HepG2 (cell line): ENCODE results near the gene MTOR. TPM values are rescaled to one million over a fixed set of nuclear protein-coding genes. Genes with fewer than 3 reads are reported as not detected.

ENCODE experiments used
- ATF4 ChIP-seq, 2 experiments: fragments of 450-650 bp in 1 of 2; sonication (generic) in 1 of 2; formaldehyde crosslinking; IDR thresholded peaks; 2 replicates each; pipeline versions ENCODE4 v1.5.0 to v1.8.0; 2020 to 2022; ENCODE audit warnings: mild to moderate bottlenecking in 1 of 2, missing genetic modification reagents in 1 of 2
- IRF2 ChIP-seq: IDR thresholded peaks from 2 replicates; pipeline ENCODE4 v1.6.1; 2018; ENCODE audit warnings: missing genetic modification reagents, missing compliant biosample characterization
- MBNL3 ChIP-seq: fragments of 250-450 bp; sonication (Bioruptor Pico); conservative IDR thresholded peaks from 2 replicates; pipeline ENCODE4 v1.8.0; 2022; ENCODE audit warnings: mild to moderate bottlenecking, inconsistent platforms
- MTA1 ChIP-seq: sonication (generic); formaldehyde crosslinking; IDR thresholded peaks from 2 replicates; pipeline ENCODE4 v1.4.0; 2020; ENCODE audit warnings: missing genetic modification reagents, mild to moderate bottlenecking, borderline replicate concordance
- NFE2 ChIP-seq: sonication (generic); formaldehyde crosslinking; IDR thresholded peaks from 2 replicates; pipeline ENCODE4 v1.4.0; 2020; ENCODE audit warnings: missing genetic modification reagents
- NR2C2 ChIP-seq: sonication (generic); formaldehyde crosslinking; IDR thresholded peaks from 2 replicates; pipeline ENCODE4 v1.4.0; 2020; ENCODE audit warnings: missing genetic modification reagents, mild to moderate bottlenecking, moderate library complexity, borderline replicate concordance
- POGK ChIP-seq: sonication (generic); formaldehyde crosslinking; conservative IDR thresholded peaks from 2 replicates; pipeline ENCODE4 v1.8.0; 2022; ENCODE audit warnings: mild to moderate bottlenecking, moderate library complexity, missing genetic modification reagents
- POGZ ChIP-seq: sonication (generic); formaldehyde crosslinking; IDR thresholded peaks from 2 replicates; pipeline ENCODE4 v1.4.0; 2020; ENCODE audit warnings: mild to moderate bottlenecking, missing genetic modification reagents
- RFX1 ChIP-seq: fragments of 450-650 bp; IDR thresholded peaks from 2 replicates; pipeline ENCODE4 v1.6.1; 2017
- ZBTB4 ChIP-seq: sonication (generic); formaldehyde crosslinking; IDR thresholded peaks from 2 replicates; pipeline ENCODE4 v1.4.0; 2020; ENCODE audit warnings: missing genetic modification reagents, mild to moderate bottlenecking, borderline replicate concordance
- ZBTB43 ChIP-seq: sonication (generic); formaldehyde crosslinking; conservative IDR thresholded peaks from 2 replicates; pipeline ENCODE4 v1.4.0; 2020; ENCODE audit warnings: missing genetic modification reagents
- ZBTB8A ChIP-seq: sonication (generic); formaldehyde crosslinking; IDR thresholded peaks from 2 replicates; pipeline ENCODE4 v1.4.0; 2020; ENCODE audit warnings: mild to moderate bottlenecking, low read depth, missing genetic modification reagents, borderline replicate concordance
- ZNF326 ChIP-seq: sonication (generic); formaldehyde crosslinking; IDR thresholded peaks from 2 replicates; pipeline ENCODE4 v1.4.0; 2020; ENCODE audit warnings: missing genetic modification reagents, borderline replicate concordance
- polyA plus RNA-seq, 8 experiments: library from polyadenylated mRNA; depleted of rRNA in 3 of 8; stranded (reverse) in 7 of 8; unstranded in 1 of 8; fragments of >200 nt; fragmentation: Illumina TruSeq in 4 of 8; extraction: Trizol in 4 of 8; gene quantifications; 2 replicates each; pipeline versions ENCODE4 v1.2.1 to v1.2.3, GENCODE V29; 2011 to 2016; ENCODE audit warnings: low read depth in 4 of 8, missing spikeins in 1 of 8, mixed read lengths in 1 of 8; ENCODE audit not compliant: insufficient read depth in 1 of 8
- total RNA-seq, 5 experiments: library from RNA; depleted of rRNA; stranded (reverse); fragments of >200 nt; fragmentation: Illumina TruSeq; extraction: Trizol; gene quantifications; 2 replicates each; pipeline ENCODE4 v1.2.3, GENCODE V29; 2016; ENCODE audit warnings: low read depth in 1 of 5
- TF ChIP-seq, protein P1 (sequence below): sonication (generic); formaldehyde crosslinking; IDR thresholded peaks from 2 replicates; pipeline ENCODE4 v1.4.0; 2020; ENCODE audit warnings: missing genetic modification reagents, borderline replicate concordance
- TF ChIP-seq, protein P2 (sequence below): sonication (generic); formaldehyde crosslinking; IDR thresholded peaks from 2 replicates; pipeline ENCODE4 v1.4.0; 2020; ENCODE audit warnings: missing genetic modification reagents

The MTOR gene
- total and polyA plus RNA-seq, 2 of the 13 experiments (the other 11 are each of a cell fraction or from before 2014, with no cell fraction given), result 24.6 to 34.6 TPM

DNA sequence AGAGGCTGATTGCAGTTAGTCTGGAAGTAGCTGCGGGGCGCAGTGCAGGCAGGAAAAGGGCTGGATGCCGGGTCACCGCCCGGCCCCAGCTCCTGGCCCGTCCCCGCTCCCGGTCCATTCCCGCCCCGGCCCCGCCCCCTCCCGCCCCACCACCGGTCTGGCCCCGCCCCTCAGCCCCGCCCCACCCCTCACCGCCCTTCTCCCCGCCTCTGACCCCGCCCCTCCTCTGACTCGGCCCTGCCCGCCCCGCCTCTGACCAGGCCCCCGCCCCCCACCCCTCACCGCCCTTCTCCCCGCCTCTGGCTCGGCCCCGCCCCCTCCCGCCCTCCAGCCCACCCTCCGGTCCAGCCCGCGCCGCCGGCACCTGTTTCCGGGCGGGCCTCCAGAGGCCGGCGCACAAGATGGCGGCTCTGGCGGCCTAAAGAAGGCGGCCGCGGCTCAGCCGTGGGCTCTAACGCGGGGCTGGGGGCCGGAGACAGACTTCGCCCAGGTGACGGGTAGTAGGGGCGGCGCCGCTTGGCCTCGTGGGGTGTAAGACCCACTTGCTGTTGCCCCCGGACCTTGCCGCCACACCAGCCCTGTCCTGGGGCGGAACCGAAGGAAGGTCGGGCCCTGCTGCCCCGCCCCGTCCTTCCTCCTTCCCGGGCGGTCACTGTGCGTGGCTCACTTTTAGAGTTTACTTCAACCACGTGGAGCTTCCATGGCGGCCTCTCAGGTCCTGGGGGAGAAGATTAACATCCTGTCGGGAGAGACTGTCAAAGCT, 10.7 kb upstream of the MTOR start, which contains the start of gene UBIAD1 (continued):
- TF ChIP-seq, protein P1, sequence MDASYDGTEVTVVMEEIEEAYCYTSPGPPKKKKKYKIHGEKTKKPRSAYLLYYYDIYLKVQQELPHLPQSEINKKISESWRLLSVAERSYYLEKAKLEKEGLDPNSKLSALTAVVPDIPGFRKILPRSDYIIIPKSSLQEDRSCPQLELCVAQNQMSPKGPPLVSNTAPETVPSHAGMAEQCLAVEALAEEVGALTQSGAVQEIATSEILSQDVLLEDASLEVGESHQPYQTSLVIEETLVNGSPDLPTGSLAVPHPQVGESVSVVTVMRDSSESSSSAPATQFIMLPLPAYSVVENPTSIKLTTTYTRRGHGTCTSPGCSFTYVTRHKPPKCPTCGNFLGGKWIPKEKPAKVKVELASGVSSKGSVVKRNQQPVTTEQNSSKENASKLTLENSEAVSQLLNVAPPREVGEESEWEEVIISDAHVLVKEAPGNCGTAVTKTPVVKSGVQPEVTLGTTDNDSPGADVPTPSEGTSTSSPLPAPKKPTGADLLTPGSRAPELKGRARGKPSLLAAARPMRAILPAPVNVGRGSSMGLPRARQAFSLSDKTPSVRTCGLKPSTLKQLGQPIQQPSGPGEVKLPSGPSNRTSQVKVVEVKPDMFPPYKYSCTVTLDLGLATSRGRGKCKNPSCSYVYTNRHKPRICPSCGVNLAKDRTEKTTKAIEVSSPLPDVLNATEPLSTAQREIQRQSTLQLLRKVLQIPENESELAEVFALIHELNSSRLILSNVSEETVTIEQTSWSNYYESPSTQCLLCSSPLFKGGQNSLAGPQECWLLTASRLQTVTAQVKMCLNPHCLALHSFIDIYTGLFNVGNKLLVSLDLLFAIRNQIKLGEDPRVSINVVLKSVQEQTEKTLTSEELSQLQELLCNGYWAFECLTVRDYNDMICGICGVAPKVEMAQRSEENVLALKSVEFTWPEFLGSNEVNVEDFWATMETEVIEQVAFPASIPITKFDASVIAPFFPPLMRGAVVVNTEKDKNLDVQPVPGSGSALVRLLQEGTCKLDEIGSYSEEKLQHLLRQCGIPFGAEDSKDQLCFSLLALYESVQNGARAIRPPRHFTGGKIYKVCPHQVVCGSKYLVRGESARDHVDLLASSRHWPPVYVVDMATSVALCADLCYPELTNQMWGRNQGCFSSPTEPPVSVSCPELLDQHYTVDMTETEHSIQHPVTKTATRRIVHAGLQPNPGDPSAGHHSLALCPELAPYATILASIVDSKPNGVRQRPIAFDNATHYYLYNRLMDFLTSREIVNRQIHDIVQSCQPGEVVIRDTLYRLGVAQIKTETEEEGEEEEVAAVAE, result no peak
- no peak; the same call in 1 of the 2 replicates for TF ChIP-seq POGK
- TF ChIP-seq MTA1 (CRISPR knock-in tag), result no peak
- TF ChIP-seq ZBTB43 (CRISPR knock-in tag), result no peak; the same call in 1 of the 2 replicates
- TF ChIP-seq RFX1, result no peak
- TF ChIP-seq ZNF326 (CRISPR knock-in tag), result no peak
- TF ChIP-seq, protein P2, sequence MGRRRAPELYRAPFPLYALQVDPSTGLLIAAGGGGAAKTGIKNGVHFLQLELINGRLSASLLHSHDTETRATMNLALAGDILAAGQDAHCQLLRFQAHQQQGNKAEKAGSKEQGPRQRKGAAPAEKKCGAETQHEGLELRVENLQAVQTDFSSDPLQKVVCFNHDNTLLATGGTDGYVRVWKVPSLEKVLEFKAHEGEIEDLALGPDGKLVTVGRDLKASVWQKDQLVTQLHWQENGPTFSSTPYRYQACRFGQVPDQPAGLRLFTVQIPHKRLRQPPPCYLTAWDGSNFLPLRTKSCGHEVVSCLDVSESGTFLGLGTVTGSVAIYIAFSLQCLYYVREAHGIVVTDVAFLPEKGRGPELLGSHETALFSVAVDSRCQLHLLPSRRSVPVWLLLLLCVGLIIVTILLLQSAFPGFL (CRISPR knock-in tag), result peak; percentile 13; the same call in 1 of the 2 replicates
- TF ChIP-seq ATF4 (CRISPR knock-in tag; IDR thresholded peaks at IDR 0.05), result no peak
- TF ChIP-seq IRF2 (CRISPR knock-in tag), result no peak
- TF ChIP-seq NR2C2 (CRISPR knock-in tag), result peak; percentile 71
- TF ChIP-seq MBNL3 (CRISPR knock-in tag), result no peak
- TF ChIP-seq NFE2 (CRISPR knock-in tag), result no peak
- 0 out of 2 replicates have a peak, but pooled peaks have one; percentile 40 for TF ChIP-seq ZBTB4 (CRISPR knock-in tag)
- TF ChIP-seq ZBTB8A (CRISPR knock-in tag), result peak; percentile 52; the same call in 1 of the 2 replicates
- TF ChIP-seq POGZ, result peak; percentile 57
